ENCODE data around the gene SPOPL.
"Not testable (repeated sequence)": the region's sequence is repeated elsewhere in the genome, so short reads cannot be mapped to it uniquely, and the experiment has no call there.

The SPOPL gene

DNA sequence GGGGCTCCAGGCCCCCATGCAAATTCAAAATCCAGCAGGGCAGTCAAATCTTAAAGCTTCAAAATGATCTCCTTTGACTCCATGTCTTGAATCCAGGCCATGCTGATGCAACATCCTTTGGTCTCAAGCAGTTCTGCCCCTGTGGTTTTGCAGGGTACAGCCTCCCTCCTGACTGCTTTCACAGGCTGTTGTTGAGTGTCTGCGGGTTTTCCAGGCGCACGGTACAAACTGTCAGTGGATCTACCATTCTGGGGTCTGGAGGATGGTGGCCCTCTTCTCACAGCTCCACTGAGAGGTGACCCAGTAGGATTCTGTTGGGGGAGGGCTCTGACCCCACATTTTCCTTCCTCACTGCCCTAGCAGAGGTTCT lies 22.1 kb downstream of the SPOPL start:
- DNase-seq (ENCODE audit: low spot score) = not testable (repeated sequence)

DNA sequence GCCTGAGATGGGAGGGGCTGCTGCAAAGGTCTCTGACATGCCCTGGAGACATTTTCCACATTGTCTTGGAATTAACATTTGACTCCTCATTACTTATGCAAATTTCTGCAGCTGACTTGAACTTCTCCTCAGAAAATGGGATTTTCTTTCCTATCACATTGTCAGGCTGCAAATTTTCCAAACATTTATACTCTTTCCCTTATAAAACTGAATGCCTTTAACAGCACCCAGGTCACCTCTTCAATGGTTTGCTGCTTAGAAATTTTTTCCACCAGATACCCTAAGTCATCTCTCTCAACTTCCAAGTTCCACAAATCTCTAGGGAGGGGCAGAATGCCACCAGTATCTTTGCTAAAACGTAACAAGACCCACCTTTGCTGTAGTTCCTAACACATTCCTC lies 22.8 kb downstream of the SPOPL start:
- not testable (repeated sequence) for DNase-seq (ENCODE audit: low spot score)

- no peak for DNase-seq (ENCODE audit: low spot score)
Measured at GRCh38 chr2:138531913-138532312, 30.3 kb downstream of the SPOPL start.

- no peak for DNase-seq (ENCODE audit: low spot score)
Measured at GRCh38 chr2:138534791-138535190, 33.2 kb downstream of the SPOPL start.

DNA sequence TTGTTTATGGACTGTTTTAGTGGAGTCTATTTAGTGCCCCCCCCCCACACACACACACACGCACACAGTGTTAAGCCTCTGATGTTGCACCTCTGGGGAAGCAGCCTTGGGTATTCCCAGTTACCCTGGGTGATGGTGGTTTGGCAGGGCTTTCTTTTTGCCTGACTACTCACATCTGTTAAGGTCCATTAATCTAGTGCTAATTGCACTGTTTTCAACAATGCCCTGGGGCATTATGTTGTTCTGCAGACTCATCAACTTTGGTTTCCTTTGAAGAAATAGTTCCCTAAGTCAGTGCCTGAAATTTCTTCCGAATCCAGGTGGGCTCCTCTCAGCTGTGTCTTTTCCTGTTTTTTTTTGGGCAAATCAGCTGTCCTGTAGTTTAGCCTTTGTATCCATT lies 34.7 kb downstream of the SPOPL start:
- no peak for DNase-seq (ENCODE audit: low spot score)

DNA sequence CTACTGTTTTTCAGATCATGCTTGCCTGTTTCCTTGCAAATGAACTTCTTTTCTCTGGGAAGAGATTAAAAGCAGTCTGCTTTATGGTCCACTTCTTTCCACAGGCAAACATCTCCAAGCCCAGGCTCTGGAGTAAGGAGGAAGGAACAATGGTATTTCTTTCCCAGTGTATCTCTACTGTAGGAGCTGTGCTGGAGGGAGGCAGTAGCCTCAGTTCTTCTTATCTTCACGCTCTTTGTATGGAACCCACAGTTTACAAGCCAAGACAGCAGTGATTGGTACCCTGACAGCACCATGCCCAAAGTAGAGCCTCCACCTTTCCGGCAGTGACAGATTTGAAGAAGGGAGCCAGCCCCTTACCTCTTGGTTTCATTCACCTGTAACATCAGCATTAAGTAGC lies 35.2 kb downstream of the SPOPL start:
- no peak for DNase-seq (ENCODE audit: low spot score)

DNA sequence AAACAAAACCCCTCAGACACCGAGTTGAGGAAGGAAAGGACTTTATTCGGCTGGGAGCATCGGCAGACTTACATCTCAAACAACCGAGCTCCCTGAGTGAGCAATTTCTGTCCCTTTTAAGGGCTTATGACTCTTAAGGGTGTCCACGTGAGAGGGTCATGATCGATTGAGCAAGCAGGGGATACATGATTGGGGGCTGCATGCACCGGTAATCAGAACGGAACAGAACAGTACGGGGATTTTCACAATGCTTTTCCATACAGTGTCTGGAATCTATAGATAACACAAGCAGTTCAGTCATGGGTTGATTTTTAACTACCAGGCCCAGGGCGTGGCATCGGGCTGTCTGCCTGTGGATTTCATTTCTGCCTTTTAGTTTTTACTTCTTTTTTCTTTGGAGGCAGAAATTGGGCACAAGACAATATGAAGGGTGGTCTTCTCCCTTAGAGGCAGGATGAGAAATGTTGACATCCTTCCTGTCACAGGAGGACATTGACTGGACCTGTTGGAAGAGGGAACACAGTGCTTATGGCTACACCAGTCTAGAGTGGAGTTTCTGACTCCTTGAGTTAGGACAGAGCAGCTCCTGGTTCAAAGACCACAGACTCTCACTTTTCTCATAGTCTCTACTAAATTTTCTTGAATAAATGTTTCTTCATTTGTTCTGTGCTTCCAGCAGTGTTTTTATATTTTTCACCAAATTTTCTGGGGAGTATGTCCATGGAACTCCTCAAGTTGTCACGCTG lies 35.8 kb downstream of the SPOPL start:
- no peak for DNase-seq (ENCODE audit: low spot score)

DNA sequence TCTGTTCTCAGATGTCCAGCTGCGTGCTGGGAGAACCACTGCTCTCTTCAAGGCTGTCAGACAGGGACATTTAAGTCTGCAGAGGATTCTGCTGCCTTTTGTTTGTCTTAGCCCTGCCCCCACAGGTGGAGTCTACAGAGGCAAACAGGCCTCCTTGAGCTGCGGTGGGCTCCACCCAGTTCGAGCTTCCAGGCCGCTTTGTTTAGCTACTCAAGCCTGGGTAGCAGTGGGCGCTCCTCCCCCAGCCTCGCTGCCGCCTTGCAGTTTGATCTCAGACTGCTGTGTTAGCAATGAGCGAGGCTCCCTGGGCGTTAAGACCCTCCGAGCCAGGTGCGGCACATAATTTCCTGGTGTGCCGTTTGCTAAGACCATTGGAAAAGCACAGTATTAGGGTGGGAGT lies 42.6 kb downstream of the SPOPL start:
- DNase-seq (ENCODE audit: low spot score) = not testable (repeated sequence)

- no peak for DNase-seq (ENCODE audit: low spot score)
Measured at GRCh38 chr2:138548796-138549195, 47.2 kb downstream of the SPOPL start.

GRCh38 chr2:138550172-138550571 lies 48.6 kb downstream of the SPOPL start:
- DNase-seq (ENCODE audit: low spot score) = no peak

- no peak for DNase-seq (ENCODE audit: low spot score)
Measured at GRCh38 chr2:138550670-138551287, 49.2 kb downstream of the SPOPL start.

DNA sequence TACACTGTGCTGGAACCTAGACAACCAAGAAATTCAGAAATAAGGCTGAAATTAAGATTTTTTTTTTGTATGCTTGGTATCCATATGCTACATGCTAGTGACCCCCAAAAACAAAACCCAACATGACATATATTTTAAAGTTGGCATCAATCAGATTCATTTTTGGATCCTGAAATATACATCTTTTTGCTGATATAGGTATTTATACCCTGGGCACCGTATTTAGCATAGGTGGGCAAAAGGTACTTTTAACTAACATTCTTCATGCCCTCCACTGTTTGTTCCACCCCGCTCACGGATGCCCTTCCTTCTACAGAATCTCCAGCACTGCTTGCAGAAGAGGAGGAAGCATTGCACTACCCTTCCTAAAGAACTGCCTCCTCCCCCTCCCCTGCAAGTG lies 52.6 kb downstream of the SPOPL start:
- no peak for DNase-seq (ENCODE audit: low spot score)

DNA sequence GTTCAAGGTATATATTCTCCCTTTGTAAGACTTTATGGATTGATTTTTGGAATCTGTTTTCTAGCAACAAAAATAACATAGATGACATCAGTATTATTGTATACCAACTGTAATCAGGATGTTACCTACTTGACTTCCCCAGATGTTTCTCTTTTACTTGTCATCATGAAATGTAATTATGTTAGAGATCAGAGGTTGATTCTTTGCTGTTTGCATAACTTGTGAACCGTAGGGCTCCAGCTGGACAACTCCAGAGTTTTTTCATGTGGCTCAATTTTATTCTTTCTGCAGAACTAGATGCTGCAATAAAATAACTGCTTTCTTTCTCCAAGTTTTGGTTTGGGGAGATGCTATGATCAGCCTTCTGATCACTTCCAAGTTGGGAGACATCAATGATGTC lies 58.1 kb downstream of the SPOPL start:
- no peak for DNase-seq (ENCODE audit: low spot score)

- DNase-seq (ENCODE audit: low spot score) = no peak
Measured at GRCh38 chr2:138564586-138565229, 63.1 kb downstream of the SPOPL start.

- no peak for DNase-seq (ENCODE audit: low spot score)
Measured at GRCh38 chr2:138565230-138565598, 63.6 kb downstream of the SPOPL start.

DNA sequence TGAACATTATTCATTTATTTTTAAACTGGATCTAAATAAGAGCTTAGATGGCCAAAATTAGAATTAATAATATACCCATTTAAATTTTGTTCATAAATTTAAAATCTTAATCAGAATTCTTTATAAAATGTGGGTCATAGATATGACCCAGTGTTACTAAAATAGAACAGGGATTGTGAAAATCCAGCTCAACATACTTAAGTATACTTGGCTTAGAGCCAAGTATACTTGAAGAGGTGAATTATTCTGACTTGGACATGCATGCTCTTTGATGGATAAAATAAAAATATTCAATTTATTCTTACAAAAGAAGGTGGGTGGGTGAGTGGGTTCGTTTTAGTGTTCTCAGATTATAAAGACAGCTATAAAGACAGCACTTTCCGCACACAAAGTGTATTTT lies 70.7 kb downstream of the SPOPL start:
- no peak for DNase-seq (ENCODE audit: low spot score)

DNA sequence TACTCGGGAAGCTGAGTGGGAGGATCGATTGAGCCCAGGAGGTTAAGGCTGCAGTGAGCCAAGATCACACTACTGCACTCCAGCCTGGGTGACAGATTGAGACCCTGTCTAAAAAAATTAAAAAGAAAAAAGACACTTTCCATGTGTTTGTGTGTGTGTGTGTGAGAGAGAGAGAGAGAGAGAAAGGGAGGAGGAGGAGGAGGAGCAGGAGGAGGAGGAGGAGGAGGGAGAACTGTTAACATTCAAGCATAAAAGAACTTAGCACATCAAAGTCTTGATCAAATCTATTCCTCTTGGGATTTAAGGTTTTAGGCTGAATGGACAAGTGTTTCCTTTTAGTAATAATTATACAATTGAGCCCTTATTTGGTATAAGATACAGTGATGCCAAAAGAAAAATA lies 75.5 kb downstream of the SPOPL start:
- DNase-seq (ENCODE audit: low spot score) = no peak

DNA sequence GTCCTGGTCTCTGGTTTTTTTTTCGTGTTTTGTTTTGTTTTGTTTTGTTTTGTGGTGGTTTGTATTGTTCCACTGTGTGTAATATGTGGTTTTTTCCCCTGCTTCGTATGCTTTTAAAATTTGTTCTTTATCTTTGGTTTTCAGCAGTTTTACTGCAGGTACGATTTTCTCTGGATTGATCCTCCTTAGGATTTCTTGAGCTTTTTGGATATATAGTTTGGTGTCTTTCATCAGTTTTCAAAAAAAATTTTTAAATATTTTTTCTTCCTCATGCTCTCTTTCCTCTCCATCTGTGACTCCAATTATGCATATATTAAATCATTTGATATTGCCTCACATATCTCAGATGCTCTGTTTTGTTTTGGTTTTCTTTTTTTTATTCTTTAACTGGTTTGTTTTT lies 78.0 kb downstream of the SPOPL start:
- no peak for DNase-seq (ENCODE audit: low spot score)

DNA sequence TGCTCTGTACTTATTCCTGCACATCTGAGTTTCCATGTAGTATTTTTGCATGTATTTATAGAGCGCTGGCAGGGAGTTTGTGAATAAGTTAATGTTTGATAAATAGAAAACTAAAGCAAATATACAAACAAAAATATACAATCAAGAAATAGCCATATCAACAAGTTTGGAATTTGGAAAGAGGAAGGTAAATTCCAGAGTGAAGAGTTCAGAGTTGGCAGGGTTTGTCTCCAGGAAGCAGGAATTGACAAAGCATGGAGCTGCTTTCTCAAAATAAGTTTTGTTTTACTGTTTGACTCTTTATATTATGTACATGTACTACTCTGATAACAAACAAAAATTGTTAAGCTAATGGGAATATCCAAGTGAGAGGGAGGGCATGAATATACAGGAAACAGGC lies 80.3 kb downstream of the SPOPL start:
- no peak for DNase-seq (ENCODE audit: low spot score)

GRCh38 chr2:138589663-138590062 lies 88.1 kb downstream of the SPOPL start:
- DNase-seq (ENCODE audit: low spot score) = no peak

- DNase-seq (ENCODE audit: low spot score) = no peak
Measured at GRCh38 chr2:138596403-138596802, 94.8 kb downstream of the SPOPL start.

DNA sequence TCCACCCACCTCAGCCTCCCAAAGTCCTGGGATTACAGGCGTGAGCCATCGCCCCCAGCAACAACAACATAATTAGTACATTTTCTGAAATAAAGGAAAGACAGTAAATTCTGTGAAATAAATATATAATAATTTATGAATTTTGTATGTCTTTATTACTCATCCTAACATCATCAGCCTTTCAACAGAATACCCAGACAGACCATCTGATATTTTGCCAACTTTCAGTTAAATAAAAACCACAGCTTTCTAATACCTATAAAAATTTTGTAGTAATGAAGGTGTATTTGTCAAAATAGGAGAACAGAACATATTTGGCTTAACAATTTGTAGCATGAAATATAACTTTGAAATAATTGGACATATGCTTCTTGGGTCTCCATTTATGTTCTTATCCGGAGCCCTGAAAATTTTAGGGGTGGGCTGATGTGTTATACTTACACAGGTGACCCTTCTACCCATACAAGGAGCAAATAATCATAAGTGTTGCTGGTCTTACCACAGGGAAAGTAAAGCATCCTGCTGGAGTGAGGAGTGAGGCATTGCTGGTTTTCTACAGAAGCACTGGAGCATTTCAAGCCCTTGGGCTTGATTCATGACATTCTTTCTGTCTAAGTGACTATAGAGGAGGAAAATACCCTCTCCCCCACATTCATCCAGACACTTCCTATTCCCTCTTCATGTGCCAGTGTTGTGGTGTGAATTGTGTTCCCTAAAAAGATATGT lies 99.3 kb downstream of the SPOPL start:
- DNase-seq (ENCODE audit: low spot score) = no peak
